K562 (cell line): Measurements from ENCODE around the gene EIF4E1B. TPM values are rescaled to one million over a fixed set of nuclear protein-coding genes. Genes with fewer than 3 reads are reported as not detected.

Experiments used
- GABPA ChIP-seq: fragments of 200-800 bp; sonication (Bioruptor generic); conservative IDR thresholded peaks from 2 replicates; pipeline ENCODE4 v1.6.1; 2016; ENCODE audit warnings: low read depth, missing genetic modification characterization, missing compliant biosample characterization
- MNT ChIP-seq, 2 experiments: fragments of 450-650 bp; conservative IDR thresholded peaks; 2 replicates each; pipeline ENCODE4 v1.6.1; 2017; ENCODE audit warnings: mild to moderate bottlenecking in 2 of 2, moderate library complexity in 2 of 2
- POLR3A ChIP-seq: IDR thresholded peaks from 2 replicates; pipeline ENCODE4 v1.6.1; 2011; ENCODE audit warnings: borderline replicate concordance, mild to moderate bottlenecking, moderate library complexity; ENCODE audit not compliant: insufficient read length, insufficient read depth; ENCODE audit errors: extremely low read depth
- RAD21 ChIP-seq, 2 experiments: fragments of 250-450 bp in 1 of 2; fragments of 450-650 bp in 1 of 2; sonication (Bioruptor Pico) in 1 of 2; formaldehyde crosslinking in 1 of 2; IDR thresholded peaks in 1 of 2; conservative IDR thresholded peaks in 1 of 2; 2 replicates each; pipeline versions ENCODE4 v1.4.0 to v1.8.0; 2020 to 2022; ENCODE audit warnings: mild to moderate bottlenecking in 2 of 2, moderate library complexity in 1 of 2
- RBM34 ChIP-seq: fragments of 200-400 bp; formaldehyde crosslinking; IDR thresholded peaks from 2 replicates; pipeline ENCODE4 v1.6.1; 2018; ENCODE audit warnings: low read length, borderline replicate concordance; ENCODE audit not compliant: insufficient read depth
- ZNF133 ChIP-seq: fragments of 250-450 bp; sonication (Bioruptor Pico); IDR thresholded peaks from 2 replicates; pipeline ENCODE4 v1.4.0; 2020; ENCODE audit warnings: mild to moderate bottlenecking
- ZNF407 ChIP-seq: fragments of 450-650 bp; IDR thresholded peaks from 2 replicates; pipeline ENCODE4 v1.6.1; 2016; ENCODE audit warnings: low read depth
- polyA plus RNA-seq, 8 experiments: library from polyadenylated mRNA; depleted of rRNA in 4 of 8; stranded (reverse) in 5 of 8; unstranded in 3 of 8; fragments of >200 nt; fragmentation: Nextera tagmentation in 2 of 8; fragmentation: Illumina TruSeq in 1 of 8; extraction: Ambion mirVana in 2 of 8; extraction: Trizol in 1 of 8; gene quantifications; 2 replicates each; pipeline versions ENCODE4 v1.2.1 to v1.2.3, GENCODE V29; 2011 to 2014; ENCODE audit warnings: inconsistent platforms in 1 of 8, missing spikeins in 1 of 8
- total RNA-seq, 7 experiments: library from RNA; depleted of rRNA in 6 of 7; stranded (reverse); fragments of >200 nt in 6 of 7; fragmentation: Illumina TruSeq in 2 of 7; extraction: Trizol in 2 of 7; gene quantifications; 2 replicates each; pipeline versions ENCODE4 v1.2.1 to v1.2.3, GENCODE V29; 2011 to 2021; ENCODE audit warnings: low replicate concordance in 1 of 7
- TF ChIP-seq, protein P1 (sequence below): fragments of 200-400 bp; formaldehyde crosslinking; IDR thresholded peaks from 2 replicates; pipeline ENCODE4 v1.6.1; 2017; ENCODE audit warnings: mild to moderate bottlenecking, low read depth, low read length, moderate library complexity
- TF ChIP-seq, protein P2 (sequence below): fragments of 250-450 bp; sonication (Bioruptor Pico); IDR thresholded peaks from 2 replicates; pipeline ENCODE4 v1.4.0; 2020; ENCODE audit warnings: mild to moderate bottlenecking, moderate library complexity

EIF4E1B gene
- total and polyA plus RNA-seq, 9 of the 15 experiments (the other 6 are each of a cell fraction or from before 2014, with no cell fraction given), result not detected

GRCh38 chr5:176648474-176649194 is 18.2 kb downstream of the EIF4E1B start (continued):
- TF ChIP-seq GABPA, result no peak
- TF ChIP-seq RBM34, result no peak
- TF ChIP-seq ZNF407, result no peak
- TF ChIP-seq POLR3A, result no peak
- TF ChIP-seq, protein P1, sequence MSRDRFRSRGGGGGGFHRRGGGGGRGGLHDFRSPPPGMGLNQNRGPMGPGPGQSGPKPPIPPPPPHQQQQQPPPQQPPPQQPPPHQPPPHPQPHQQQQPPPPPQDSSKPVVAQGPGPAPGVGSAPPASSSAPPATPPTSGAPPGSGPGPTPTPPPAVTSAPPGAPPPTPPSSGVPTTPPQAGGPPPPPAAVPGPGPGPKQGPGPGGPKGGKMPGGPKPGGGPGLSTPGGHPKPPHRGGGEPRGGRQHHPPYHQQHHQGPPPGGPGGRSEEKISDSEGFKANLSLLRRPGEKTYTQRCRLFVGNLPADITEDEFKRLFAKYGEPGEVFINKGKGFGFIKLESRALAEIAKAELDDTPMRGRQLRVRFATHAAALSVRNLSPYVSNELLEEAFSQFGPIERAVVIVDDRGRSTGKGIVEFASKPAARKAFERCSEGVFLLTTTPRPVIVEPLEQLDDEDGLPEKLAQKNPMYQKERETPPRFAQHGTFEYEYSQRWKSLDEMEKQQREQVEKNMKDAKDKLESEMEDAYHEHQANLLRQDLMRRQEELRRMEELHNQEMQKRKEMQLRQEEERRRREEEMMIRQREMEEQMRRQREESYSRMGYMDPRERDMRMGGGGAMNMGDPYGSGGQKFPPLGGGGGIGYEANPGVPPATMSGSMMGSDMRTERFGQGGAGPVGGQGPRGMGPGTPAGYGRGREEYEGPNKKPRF, result no peak
- no peak for TF ChIP-seq ZNF133 (CRISPR knock-in tag)
- TF ChIP-seq RAD21 (CRISPR knock-in tag; conservative IDR thresholded peaks at IDR 0.05 in 1 of 2, IDR thresholded peaks at IDR 0.05 in 1 of 2), result no peak
- TF ChIP-seq, protein P2, sequence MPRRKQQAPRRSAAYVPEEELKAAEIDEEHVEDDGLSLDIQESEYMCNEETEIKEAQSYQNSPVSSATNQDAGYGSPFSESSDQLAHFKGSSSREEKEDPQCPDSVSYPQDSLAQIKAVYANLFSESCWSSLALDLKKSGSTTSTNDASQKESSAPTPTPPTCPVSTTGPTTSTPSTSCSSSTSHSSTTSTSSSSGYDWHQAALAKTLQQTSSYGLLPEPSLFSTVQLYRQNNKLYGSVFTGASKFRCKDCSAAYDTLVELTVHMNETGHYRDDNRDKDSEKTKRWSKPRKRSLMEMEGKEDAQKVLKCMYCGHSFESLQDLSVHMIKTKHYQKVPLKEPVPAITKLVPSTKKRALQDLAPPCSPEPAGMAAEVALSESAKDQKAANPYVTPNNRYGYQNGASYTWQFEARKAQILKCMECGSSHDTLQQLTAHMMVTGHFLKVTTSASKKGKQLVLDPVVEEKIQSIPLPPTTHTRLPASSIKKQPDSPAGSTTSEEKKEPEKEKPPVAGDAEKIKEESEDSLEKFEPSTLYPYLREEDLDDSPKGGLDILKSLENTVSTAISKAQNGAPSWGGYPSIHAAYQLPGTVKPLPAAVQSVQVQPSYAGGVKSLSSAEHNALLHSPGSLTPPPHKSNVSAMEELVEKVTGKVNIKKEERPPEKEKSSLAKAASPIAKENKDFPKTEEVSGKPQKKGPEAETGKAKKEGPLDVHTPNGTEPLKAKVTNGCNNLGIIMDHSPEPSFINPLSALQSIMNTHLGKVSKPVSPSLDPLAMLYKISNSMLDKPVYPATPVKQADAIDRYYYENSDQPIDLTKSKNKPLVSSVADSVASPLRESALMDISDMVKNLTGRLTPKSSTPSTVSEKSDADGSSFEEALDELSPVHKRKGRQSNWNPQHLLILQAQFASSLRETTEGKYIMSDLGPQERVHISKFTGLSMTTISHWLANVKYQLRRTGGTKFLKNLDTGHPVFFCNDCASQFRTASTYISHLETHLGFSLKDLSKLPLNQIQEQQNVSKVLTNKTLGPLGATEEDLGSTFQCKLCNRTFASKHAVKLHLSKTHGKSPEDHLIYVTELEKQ (CRISPR knock-in tag), result no peak
- TF ChIP-seq MNT (conservative IDR thresholded peaks at IDR 0.05), result peak in 1 of 2 experiments; percentile 49; a peak in 2 of 4 replicates
